ENCODE measurements around the gene RPL10A.
"Not testable (repeated sequence)": the region's sequence is repeated elsewhere in the genome, so short reads cannot be mapped to it uniquely, and the experiment has no call there.

The RPL10A gene

GRCh38 chr6:35511562-35511941 lies 43.4 kb downstream of the RPL10A start:
- TF ChIP-seq, protein P1, sequence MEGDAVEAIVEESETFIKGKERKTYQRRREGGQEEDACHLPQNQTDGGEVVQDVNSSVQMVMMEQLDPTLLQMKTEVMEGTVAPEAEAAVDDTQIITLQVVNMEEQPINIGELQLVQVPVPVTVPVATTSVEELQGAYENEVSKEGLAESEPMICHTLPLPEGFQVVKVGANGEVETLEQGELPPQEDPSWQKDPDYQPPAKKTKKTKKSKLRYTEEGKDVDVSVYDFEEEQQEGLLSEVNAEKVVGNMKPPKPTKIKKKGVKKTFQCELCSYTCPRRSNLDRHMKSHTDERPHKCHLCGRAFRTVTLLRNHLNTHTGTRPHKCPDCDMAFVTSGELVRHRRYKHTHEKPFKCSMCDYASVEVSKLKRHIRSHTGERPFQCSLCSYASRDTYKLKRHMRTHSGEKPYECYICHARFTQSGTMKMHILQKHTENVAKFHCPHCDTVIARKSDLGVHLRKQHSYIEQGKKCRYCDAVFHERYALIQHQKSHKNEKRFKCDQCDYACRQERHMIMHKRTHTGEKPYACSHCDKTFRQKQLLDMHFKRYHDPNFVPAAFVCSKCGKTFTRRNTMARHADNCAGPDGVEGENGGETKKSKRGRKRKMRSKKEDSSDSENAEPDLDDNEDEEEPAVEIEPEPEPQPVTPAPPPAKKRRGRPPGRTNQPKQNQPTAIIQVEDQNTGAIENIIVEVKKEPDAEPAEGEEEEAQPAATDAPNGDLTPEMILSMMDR (IDR thresholded peaks at IDR 0.05; ENCODE audit: borderline replicate concordance, control extremely low read depth, extremely low read depth, insufficient read depth, missing control alignments), result no peak
- DNase-seq (ENCODE audit: low spot score), result no peak
- in situ Hi-C loops (cut with MboI; ENCODE audit: low sequenced_read_pairs, unreplicated experiment), result no loop called here

GRCh38 chr6:35512006-35512405 lies 43.8 kb downstream of the RPL10A start:
- TF ChIP-seq, protein P1 (IDR thresholded peaks at IDR 0.05; ENCODE audit: borderline replicate concordance, control extremely low read depth, extremely low read depth, insufficient read depth, missing control alignments), result no peak
- in situ Hi-C loops (cut with MboI; ENCODE audit: low sequenced_read_pairs, unreplicated experiment), result no loop called here
- DNase-seq (ENCODE audit: low spot score), result no peak

DNA sequence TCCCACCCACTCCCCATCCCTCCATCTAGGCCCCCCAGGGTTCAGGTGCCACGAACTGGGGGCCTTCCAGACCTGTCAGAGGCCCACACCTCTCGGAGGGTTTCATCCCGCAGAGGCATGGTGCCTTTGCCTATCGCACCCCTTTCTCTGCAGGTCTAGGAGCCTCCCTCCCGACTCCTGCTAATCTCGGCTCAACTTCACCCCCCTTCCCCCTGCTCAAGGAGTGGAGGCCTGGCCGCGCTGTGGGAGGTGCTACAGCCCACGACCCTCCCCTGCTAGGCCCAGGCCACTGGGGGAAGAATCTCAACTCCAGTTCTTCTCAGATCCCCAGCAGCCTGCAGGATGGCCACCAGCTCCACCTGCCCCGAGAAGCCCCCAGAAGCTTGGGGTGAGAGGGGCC lies 44.5 kb downstream of the RPL10A start, which contains the start of gene TULP1:
Gene TULP1 (minus strand): TSS at position 157 of the 400 bp plus-strand sequence. CDS start 38 bp downstream, at position 119.
- no peak for DNase-seq (ENCODE audit: low spot score)
- in situ Hi-C loops (cut with MboI; ENCODE audit: low sequenced_read_pairs, unreplicated experiment), result no loop called here
- TF ChIP-seq, protein P1 (IDR thresholded peaks at IDR 0.05; ENCODE audit: borderline replicate concordance, control extremely low read depth, extremely low read depth, insufficient read depth, missing control alignments), result no peak

DNA sequence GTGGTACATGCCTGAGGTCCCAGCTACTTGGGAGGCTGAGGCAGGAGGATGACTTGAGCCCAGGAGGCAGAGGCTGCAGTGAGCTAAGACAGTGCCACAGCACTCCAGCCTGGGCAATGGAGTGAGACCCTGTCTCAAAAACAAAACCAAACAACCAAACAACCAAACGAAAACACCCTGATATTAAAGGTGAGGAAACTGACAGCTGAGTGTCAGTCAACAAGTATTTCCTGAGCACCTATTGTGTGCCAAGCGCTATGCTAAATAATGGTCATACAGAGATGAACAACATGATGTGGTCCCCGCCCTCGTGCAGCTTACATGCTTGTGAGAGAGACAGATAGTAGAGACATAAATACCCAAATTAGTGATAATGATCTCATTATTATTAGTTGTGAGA lies 46.4 kb downstream of the RPL10A start:
- DNase-seq (ENCODE audit: low spot score), result no peak
- in situ Hi-C loops (cut with MboI; ENCODE audit: low sequenced_read_pairs, unreplicated experiment), result no loop called here

DNA sequence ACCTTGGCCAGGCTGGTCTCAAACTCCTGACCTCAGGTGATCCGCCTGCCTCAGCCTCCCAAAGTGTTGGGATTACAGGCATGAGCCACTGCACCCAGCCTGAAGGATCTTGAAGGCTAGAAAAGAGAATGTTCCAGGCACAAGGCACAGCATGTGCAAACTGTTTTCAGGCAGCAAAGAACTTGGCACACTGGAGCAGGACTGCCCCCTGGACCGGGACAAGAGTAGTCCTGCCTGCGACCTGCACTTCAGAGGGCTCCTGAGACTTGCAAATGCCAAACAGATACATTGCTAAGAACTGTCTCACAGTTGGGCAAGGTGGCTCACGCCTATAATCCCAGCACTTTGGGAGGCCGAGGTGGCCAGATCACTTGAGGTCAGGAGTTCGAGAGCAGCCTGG lies 47.7 kb downstream of the RPL10A start:
- DNase-seq (ENCODE audit: low spot score); in situ Hi-C loops (cut with MboI; ENCODE audit: low sequenced_read_pairs, unreplicated experiment): not testable (repeated sequence)

More for the DNA sequence above, 46.4 kb downstream of the RPL10A start:
- TF ChIP-seq, protein P1 (IDR thresholded peaks at IDR 0.05; ENCODE audit: borderline replicate concordance, control extremely low read depth, extremely low read depth, insufficient read depth, missing control alignments), result no peak

DNA sequence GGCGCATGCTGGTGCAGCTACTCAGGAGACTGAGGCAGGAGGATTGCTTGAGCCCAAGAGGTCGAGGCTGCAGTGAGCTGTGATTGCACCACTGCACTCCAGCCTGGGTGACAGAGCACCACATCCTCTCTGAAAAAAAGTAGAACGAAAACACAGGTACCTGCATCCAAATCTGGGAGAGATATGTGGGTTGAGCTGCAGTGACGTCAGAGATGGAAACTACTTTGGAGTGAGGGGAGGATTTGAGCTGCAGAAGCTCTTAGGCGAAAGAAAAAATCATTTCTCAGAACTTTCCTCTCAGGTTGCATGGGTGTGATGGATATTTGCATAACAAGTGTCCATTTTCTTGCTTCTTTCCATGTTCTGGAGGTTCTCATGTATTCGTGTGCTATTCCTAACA lies 48.5 kb downstream of the RPL10A start:
- TF ChIP-seq, protein P1 (IDR thresholded peaks at IDR 0.05; ENCODE audit: borderline replicate concordance, control extremely low read depth, extremely low read depth, insufficient read depth, missing control alignments), result no peak
- in situ Hi-C loops (cut with MboI; ENCODE audit: low sequenced_read_pairs, unreplicated experiment), result no loop called here

DNA sequence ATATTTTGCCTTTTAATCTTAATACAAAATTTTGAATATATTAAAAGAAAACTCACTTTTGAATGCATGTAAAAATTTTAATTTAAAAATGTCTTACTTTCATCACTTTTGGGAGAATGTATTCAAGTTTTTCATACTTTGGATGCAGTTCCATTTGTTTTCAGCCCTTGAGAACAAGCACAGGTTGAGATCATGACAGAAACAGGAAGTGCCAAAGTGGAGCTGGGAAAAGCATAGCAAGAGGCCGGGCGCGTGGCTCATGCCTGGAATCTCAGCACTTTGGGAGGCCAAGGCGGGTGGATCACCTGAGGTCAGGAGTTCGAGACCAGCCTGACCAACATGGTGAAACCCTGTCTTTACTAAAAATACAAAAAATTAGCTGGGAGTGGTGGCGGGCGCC lies 49.8 kb downstream of the RPL10A start:
- DNase-seq (ENCODE audit: low spot score); in situ Hi-C loops (cut with MboI; ENCODE audit: low sequenced_read_pairs, unreplicated experiment): not testable (repeated sequence)

More for the DNA sequence above, 48.5 kb downstream of the RPL10A start:
- DNase-seq (ENCODE audit: low spot score), result no peak
